ENCODE measurements around the gene THAP9. TPM values are rescaled to one million over a fixed set of nuclear protein-coding genes. Genes with fewer than 3 reads are reported as not detected.

Gene THAP9, protein sequence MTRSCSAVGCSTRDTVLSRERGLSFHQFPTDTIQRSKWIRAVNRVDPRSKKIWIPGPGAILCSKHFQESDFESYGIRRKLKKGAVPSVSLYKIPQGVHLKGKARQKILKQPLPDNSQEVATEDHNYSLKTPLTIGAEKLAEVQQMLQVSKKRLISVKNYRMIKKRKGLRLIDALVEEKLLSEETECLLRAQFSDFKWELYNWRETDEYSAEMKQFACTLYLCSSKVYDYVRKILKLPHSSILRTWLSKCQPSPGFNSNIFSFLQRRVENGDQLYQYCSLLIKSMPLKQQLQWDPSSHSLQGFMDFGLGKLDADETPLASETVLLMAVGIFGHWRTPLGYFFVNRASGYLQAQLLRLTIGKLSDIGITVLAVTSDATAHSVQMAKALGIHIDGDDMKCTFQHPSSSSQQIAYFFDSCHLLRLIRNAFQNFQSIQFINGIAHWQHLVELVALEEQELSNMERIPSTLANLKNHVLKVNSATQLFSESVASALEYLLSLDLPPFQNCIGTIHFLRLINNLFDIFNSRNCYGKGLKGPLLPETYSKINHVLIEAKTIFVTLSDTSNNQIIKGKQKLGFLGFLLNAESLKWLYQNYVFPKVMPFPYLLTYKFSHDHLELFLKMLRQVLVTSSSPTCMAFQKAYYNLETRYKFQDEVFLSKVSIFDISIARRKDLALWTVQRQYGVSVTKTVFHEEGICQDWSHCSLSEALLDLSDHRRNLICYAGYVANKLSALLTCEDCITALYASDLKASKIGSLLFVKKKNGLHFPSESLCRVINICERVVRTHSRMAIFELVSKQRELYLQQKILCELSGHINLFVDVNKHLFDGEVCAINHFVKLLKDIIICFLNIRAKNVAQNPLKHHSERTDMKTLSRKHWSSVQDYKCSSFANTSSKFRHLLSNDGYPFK
- 1.5 and 1.6 TPM in 2 replicates for polyA plus RNA-seq (2012; rRNA removed)
- 1.5 and 1.7 TPM in 2 replicates for polyA plus RNA-seq (2012; cell fraction: cytosol; rRNA removed)
- polyA plus RNA-seq (2012; cell fraction: nucleus; rRNA removed) = 1.2 and 3.7 TPM in 2 replicates

- Histone ChIP-seq H3K36me3 (replicated peaks in 1 of 2; ENCODE audit: control insufficient read depth in 1 of 2, insufficient read depth in 2 of 2, low read length in 1 of 2) (peaks cover 16 to 25% of the 10 kb centered on the region in 2 experiments), H3F3A (replicated peaks; ENCODE audit: insufficient read depth) (peaks cover 50% of the 10 kb centered on the region), H3K4me1 (ENCODE audit: control insufficient read depth in 1 of 2, insufficient read depth in 2 of 2, low read depth in 1 of 2, low read length in 1 of 2) (peaks cover 5 to 8% of the 10 kb centered on the region in 2 experiments; a peak in 3 of 4 replicates), H4K20me1 (ENCODE audit: insufficient read depth) (peaks cover 11% of the 10 kb centered on the region; the same call in 1 of the 2 replicates), H3K27me3 (ENCODE audit: insufficient read depth) (no peaks in the 10 kb centered on the region), H3K27ac (ENCODE audit: low read depth in 2 of 2, low read length in 1 of 2) (peak within 1 kb of the TSS; percentile 96 to 98), H2AFZ (ENCODE audit: low read depth) (peak within 1 kb of the TSS; percentile 58), H3K4me3 (ENCODE audit: low read depth in 2 of 2, low read length in 1 of 2) (peak within 1 kb of the TSS; percentile 81 to 97), H3K79me2 (ENCODE audit: insufficient read depth) (peaks cover 74% of the 10 kb centered on the region), H3K4me2 (peak within 1 kb of the TSS; percentile 83), H3K9ac (peak within 1 kb of the TSS; percentile 87), H3K9me2 (no peaks in the 10 kb centered on the region), H3K9me3 (no peaks in the 10 kb centered on the region)
- CTCF ChIA-PET = interaction anchor here (0.6 to 1.7 kb wide), 4 partner anchors 15 to 113 kb away, joined by 3 to 5 read pairs (median 4); partner anchors contain the start of gene LIN54
- POLR2A ChIA-PET = interaction anchor here (0.6 to 1.9 kb wide), 6 partner anchors 13 to 491 kb away, joined by 3 to 11 read pairs (median 4); partner anchors contain the start of genes COPS4 and HNRNPDL
- WGBS (ENCODE audit: low lambda C conversion rate) = under 1% methylated on average over 36 of the region's 67 CpGs
- peak; percentile 90 for DNase-seq
- TF ChIP-seq FOSL2 (IDR thresholded peaks at IDR 0.05; ENCODE audit: borderline replicate concordance, low read depth) = peak; percentile 12; the same call in 1 of the 2 replicates
- TF ChIP-seq YY1 (IDR thresholded peaks at IDR 0.05; ENCODE audit: low read depth) = peak; percentile 59; the same call in 1 of the 2 replicates
- peak; percentile 75 for TF ChIP-seq MAX (IDR thresholded peaks at IDR 0.05; ENCODE audit: low read depth)
- peak; percentile 96 for TF ChIP-seq CHD2 (IDR thresholded peaks at IDR 0.05; ENCODE audit: low read length, partially characterized antibody)
- no peak; a peak in 1 of 4 replicates for TF ChIP-seq EP300 (IDR thresholded peaks at IDR 0.05; ENCODE audit: borderline replicate concordance in 1 of 2, low read depth in 1 of 2, low read length in 1 of 2)
- no peak for TF ChIP-seq CTCF (IDR thresholded peaks at IDR 0.05)
- TF ChIP-seq MEF2A (IDR thresholded peaks at IDR 0.05; ENCODE audit: borderline replicate concordance, low read depth) = no peak
- no peak for TF ChIP-seq NFIC (IDR thresholded peaks at IDR 0.05; ENCODE audit: borderline replicate concordance)
- no peak for TF ChIP-seq GATA2 (CRISPR knock-in tag; IDR thresholded peaks at IDR 0.05)
- no peak for TF ChIP-seq FOXM1 (IDR thresholded peaks at IDR 0.05; ENCODE audit: low read depth)
- TF ChIP-seq TAF1 (IDR thresholded peaks at IDR 0.05; ENCODE audit: borderline replicate concordance, low read depth, low read length) = peak; percentile 96
- peak; percentile 70 for TF ChIP-seq PBX3 (IDR thresholded peaks at IDR 0.05)
- 0 out of 2 replicates have a peak, but pooled peaks have one; percentile 19 for TF ChIP-seq JUND (IDR thresholded peaks at IDR 0.05)
- TF ChIP-seq, protein P1, sequence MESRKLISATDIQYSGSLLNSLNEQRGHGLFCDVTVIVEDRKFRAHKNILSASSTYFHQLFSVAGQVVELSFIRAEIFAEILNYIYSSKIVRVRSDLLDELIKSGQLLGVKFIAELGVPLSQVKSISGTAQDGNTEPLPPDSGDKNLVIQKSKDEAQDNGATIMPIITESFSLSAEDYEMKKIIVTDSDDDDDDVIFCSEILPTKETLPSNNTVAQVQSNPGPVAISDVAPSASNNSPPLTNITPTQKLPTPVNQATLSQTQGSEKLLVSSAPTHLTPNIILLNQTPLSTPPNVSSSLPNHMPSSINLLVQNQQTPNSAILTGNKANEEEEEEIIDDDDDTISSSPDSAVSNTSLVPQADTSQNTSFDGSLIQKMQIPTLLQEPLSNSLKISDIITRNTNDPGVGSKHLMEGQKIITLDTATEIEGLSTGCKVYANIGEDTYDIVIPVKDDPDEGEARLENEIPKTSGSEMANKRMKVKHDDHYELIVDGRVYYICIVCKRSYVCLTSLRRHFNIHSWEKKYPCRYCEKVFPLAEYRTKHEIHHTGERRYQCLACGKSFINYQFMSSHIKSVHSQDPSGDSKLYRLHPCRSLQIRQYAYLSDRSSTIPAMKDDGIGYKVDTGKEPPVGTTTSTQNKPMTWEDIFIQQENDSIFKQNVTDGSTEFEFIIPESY (IDR thresholded peaks at IDR 0.05; ENCODE audit: borderline replicate concordance, low read depth) = peak; percentile 87; the same call in 1 of the 2 replicates
- TF ChIP-seq, protein P2, sequence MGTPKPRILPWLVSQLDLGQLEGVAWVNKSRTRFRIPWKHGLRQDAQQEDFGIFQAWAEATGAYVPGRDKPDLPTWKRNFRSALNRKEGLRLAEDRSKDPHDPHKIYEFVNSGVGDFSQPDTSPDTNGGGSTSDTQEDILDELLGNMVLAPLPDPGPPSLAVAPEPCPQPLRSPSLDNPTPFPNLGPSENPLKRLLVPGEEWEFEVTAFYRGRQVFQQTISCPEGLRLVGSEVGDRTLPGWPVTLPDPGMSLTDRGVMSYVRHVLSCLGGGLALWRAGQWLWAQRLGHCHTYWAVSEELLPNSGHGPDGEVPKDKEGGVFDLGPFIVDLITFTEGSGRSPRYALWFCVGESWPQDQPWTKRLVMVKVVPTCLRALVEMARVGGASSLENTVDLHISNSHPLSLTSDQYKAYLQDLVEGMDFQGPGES (IDR thresholded peaks at IDR 0.05; ENCODE audit: low read depth, low read length) = peak; percentile 72
- no peak for TF ChIP-seq SMC3 (IDR thresholded peaks at IDR 0.05; ENCODE audit: low read depth, low read length)
- TF ChIP-seq RCOR1 (IDR thresholded peaks at IDR 0.05; ENCODE audit: low read length) = no peak
- TF ChIP-seq POLR2AphosphoS5 (IDR thresholded peaks at IDR 0.05; ENCODE audit: low read depth, low read length) = peak; percentile 95
- TF ChIP-seq, protein P3, sequence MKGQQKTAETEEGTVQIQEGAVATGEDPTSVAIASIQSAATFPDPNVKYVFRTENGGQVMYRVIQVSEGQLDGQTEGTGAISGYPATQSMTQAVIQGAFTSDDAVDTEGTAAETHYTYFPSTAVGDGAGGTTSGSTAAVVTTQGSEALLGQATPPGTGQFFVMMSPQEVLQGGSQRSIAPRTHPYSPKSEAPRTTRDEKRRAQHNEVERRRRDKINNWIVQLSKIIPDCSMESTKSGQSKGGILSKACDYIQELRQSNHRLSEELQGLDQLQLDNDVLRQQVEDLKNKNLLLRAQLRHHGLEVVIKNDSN (IDR thresholded peaks at IDR 0.05; ENCODE audit: borderline replicate concordance, low read depth) = no peak
- no peak for TF ChIP-seq EZH2phosphoT487 (IDR thresholded peaks at IDR 0.05; ENCODE audit: borderline replicate concordance, low read depth)
These were observed at the start of gene THAP9 for GRCh38 chr4:82900411-82901182. Gene THAP9 (plus strand): TSS chr4:82900735. CDS start chr4:82900803, 68 bp downstream.

Data from SK-N-SH (cell line).